A549 (cell line): Measurements from ENCODE around the gene INSM1.

Experiments
- CBX2 ChIP-seq: fragments of 200-600 bp; sonication (generic); IDR thresholded peaks from 2 replicates; pipeline ENCODE4 v1.6.1; 2016; ENCODE audit warnings: low read depth, mild to moderate bottlenecking, borderline replicate concordance
- CBX8 ChIP-seq: fragments of 200-600 bp; sonication (generic); IDR thresholded peaks from 2 replicates; pipeline ENCODE4 v1.6.1; 2016
- EP300 ChIP-seq, 2 experiments: fragments of >200 bp; sonication (Bioruptor Twin); formaldehyde crosslinking; IDR thresholded peaks; 2 replicates in 1 of 2; 3 replicates in 1 of 2; pipeline ENCODE4 v1.6.1; 2016 to 2017
- GATA3 ChIP-seq: IDR thresholded peaks from 2 replicates; pipeline ENCODE4 v1.6.1; 2012; ENCODE audit warnings: borderline replicate concordance
- KDM5A ChIP-seq: fragments of 200-600 bp; sonication (generic); IDR thresholded peaks from 2 replicates; pipeline ENCODE4 v1.6.1; 2016; ENCODE audit warnings: antibody characterized with exemption, mild to moderate bottlenecking
- MAFK ChIP-seq: fragments of 450-650 bp; IDR thresholded peaks from 2 replicates; pipeline ENCODE4 v1.6.1; 2014; ENCODE audit not compliant: partially characterized antibody
- MAZ ChIP-seq: fragments of 150-350 bp; IDR thresholded peaks from 2 replicates; pipeline ENCODE4 v1.6.1; 2014; ENCODE audit warnings: antibody characterized with exemption, low read depth, low read length, borderline replicate concordance
- POLR2A ChIP-seq: IDR thresholded peaks from 2 replicates; pipeline ENCODE4 v1.6.1; 2012; ENCODE audit warnings: mild to moderate bottlenecking, low read length
- POLR2AphosphoS2 ChIP-seq: conservative IDR thresholded peaks from 2 replicates; pipeline ENCODE4 v1.6.1; 2012; ENCODE audit warnings: low read length, improper control_type of control experiment, inconsistent platforms
- RAD21 ChIP-seq, 2 experiments: fragments of >200 bp in 1 of 2; sonication (Bioruptor Twin) in 1 of 2; formaldehyde crosslinking in 1 of 2; IDR thresholded peaks in 1 of 2; conservative IDR thresholded peaks in 1 of 2; 2 replicates in 1 of 2; 3 replicates in 1 of 2; pipeline ENCODE4 v1.6.1; 2012 to 2018; ENCODE audit warnings: inconsistent platforms in 1 of 2
- RFX5 ChIP-seq: fragments of 450-650 bp; IDR thresholded peaks from 2 replicates; pipeline ENCODE4 v1.7.1; 2014; ENCODE audit warnings: antibody characterized with exemption, mild to moderate bottlenecking, moderate library complexity
- TF ChIP-seq, protein P1 (sequence below): fragments of >200 bp; sonication (Bioruptor Twin); formaldehyde crosslinking; IDR thresholded peaks from 3 replicates; pipeline ENCODE4 v1.5.1; 2016
- TF ChIP-seq, protein P2 (sequence below): fragments of 250-450 bp; sonication (Bioruptor Pico); IDR thresholded peaks from 2 replicates; pipeline ENCODE4 v1.5.0; 2021; ENCODE audit warnings: mild to moderate bottlenecking, moderate library complexity, borderline replicate concordance

DNA sequence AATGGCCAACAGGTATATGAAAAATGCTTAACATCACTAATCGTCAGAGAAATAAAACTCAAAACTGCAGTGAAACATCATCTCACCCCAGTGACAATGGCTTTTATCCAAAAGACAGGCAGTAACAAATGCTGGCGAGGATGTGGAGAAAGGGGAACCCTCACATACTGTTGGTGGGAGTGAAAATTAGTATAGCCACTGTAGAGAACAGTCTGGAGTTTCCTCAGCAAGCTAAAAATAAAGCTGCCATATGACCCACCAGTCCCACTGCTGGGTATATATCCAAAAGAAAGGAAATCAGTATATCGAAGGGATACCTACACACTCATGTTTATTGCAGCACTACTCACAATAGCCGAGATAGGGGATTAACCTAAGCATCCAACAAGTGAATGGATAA lies 23.4 kb upstream of the INSM1 start:
- TF ChIP-seq EP300 (IDR thresholded peaks at IDR 0.05) = no peak
- TF ChIP-seq, protein P1, sequence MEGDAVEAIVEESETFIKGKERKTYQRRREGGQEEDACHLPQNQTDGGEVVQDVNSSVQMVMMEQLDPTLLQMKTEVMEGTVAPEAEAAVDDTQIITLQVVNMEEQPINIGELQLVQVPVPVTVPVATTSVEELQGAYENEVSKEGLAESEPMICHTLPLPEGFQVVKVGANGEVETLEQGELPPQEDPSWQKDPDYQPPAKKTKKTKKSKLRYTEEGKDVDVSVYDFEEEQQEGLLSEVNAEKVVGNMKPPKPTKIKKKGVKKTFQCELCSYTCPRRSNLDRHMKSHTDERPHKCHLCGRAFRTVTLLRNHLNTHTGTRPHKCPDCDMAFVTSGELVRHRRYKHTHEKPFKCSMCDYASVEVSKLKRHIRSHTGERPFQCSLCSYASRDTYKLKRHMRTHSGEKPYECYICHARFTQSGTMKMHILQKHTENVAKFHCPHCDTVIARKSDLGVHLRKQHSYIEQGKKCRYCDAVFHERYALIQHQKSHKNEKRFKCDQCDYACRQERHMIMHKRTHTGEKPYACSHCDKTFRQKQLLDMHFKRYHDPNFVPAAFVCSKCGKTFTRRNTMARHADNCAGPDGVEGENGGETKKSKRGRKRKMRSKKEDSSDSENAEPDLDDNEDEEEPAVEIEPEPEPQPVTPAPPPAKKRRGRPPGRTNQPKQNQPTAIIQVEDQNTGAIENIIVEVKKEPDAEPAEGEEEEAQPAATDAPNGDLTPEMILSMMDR = no peak
- TF ChIP-seq MAZ = no peak
- TF ChIP-seq RFX5 = no peak
- no peak for TF ChIP-seq POLR2A
- no peak for TF ChIP-seq MAFK
- TF ChIP-seq POLR2AphosphoS2 = no peak
- TF ChIP-seq CBX8 = no peak
- TF ChIP-seq, protein P2, sequence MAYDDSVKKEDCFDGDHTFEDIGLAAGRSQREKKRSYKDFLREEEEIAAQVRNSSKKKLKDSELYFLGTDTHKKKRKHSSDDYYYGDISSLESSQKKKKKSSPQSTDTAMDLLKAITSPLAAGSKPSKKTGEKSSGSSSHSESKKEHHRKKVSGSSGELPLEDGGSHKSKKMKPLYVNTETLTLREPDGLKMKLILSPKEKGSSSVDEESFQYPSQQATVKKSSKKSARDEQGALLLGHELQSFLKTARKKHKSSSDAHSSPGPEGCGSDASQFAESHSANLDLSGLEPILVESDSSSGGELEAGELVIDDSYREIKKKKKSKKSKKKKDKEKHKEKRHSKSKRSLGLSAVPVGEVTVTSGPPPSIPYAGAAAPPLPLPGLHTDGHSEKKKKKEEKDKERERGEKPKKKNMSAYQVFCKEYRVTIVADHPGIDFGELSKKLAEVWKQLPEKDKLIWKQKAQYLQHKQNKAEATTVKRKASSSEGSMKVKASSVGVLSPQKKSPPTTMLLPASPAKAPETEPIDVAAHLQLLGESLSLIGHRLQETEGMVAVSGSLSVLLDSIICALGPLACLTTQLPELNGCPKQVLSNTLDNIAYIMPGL (CRISPR knock-in tag) = no peak
- TF ChIP-seq CBX2 = no peak
- TF ChIP-seq GATA3 = no peak
- TF ChIP-seq RAD21 (conservative IDR thresholded peaks at IDR 0.05 in 1 of 2, IDR thresholded peaks at IDR 0.05 in 1 of 2) = no peak
- TF ChIP-seq KDM5A = no peak
